Heart right ventricle (tissue), 16 donors: ENCODE measurements around the gene ZNF561. TPM values are rescaled to one million over a fixed set of nuclear protein-coding genes. Genes with fewer than 3 reads are reported as not detected.
A peak's percentile ranks its signal among the peaks of the same experiment; 100 is the strongest.

Source experiments
- ATAC-seq, 8 donors: fragments of 200-7000 bp; cut with Tn5 transposase; one replicate each; pipeline ENCODE4 v1.9.1; 2020; ENCODE audit warnings: mild to moderate bottlenecking in 8 of 8, moderate library complexity in 8 of 8, moderate number of reproducible peaks in 1 of 8
- DNase-seq, 2 donors: peaks; one replicate each; pipeline ENCODE4 v3.0.0-alpha.2; 2020
- H3K27ac ChIP-seq, 10 donors: fragments of 200-600 bp; sonication (generic) in 2 of 10; one replicate each; pipeline versions ENCODE4 v1.5.0 to v1.8.0; 2020 to 2022; ENCODE audit warnings: mild to moderate bottlenecking in 3 of 10
- H3K27me3 ChIP-seq, 7 donors: fragments of 200-600 bp; one replicate each; pipeline ENCODE4 v1.8.0; 2021 to 2022; ENCODE audit warnings: mild to moderate bottlenecking in 2 of 7
- H3K36me3 ChIP-seq, 9 donors: fragments of 200-600 bp; sonication (generic) in 1 of 9; one replicate each; pipeline versions ENCODE4 v1.5.0 to v1.8.0; 2020 to 2022; ENCODE audit warnings: mild to moderate bottlenecking in 2 of 9
- H3K4me1 ChIP-seq, 9 donors: fragments of 200-600 bp; sonication (generic) in 1 of 9; one replicate each; pipeline versions ENCODE4 v1.5.0 to v1.8.0; 2020 to 2022; ENCODE audit warnings: mild to moderate bottlenecking in 4 of 9
- H3K4me3 ChIP-seq, 10 donors: fragments of 200-600 bp; sonication (generic) in 2 of 10; one replicate each; pipeline versions ENCODE4 v1.5.0 to v1.8.0; 2020 to 2022; ENCODE audit warnings: mild to moderate bottlenecking in 7 of 10, moderate library complexity in 2 of 10
- H3K9me3 ChIP-seq, 11 donors: fragments of 200-600 bp in 10 of 11; sonication (generic) in 2 of 11; one replicate each; pipeline versions ENCODE4 v1.5.0 to v1.8.0; 2013 to 2022; ENCODE audit warnings: mild to moderate bottlenecking in 2 of 11, control low read depth in 1 of 11, moderate library complexity in 1 of 11
- WGBS, 2 donors: extraction: QIAGEN DNeasy Blood & Tissue Kit; methylation state at CpG; one replicate each; pipeline ENCODE4 v1.1.7; 2013; ENCODE audit warnings: inconsistent platforms in 1 of 2; 5-methylcytosine and 5-hydroxymethylcytosine counted together
- intact Hi-C, 10 donors: fragments of 100-400 bp; cut with DNase I; formaldehyde crosslinking; loops; one replicate each; pipeline versions ENCODE4 v1.11.1 to v1.14.2; 2022
- polyA plus RNA-seq, 2 donors: library from polyadenylated mRNA; stranded (reverse); fragments of 200-250 nt; gene quantifications; one replicate each; pipeline ENCODE4 v1.2.3, GENCODE V29; 2013
- total RNA-seq, 10 donors: library from RNA; stranded (reverse); fragmentation: NEBNext Ultra II Directional in 3 of 10; extraction: Animal tissue kit (Norgen Biotek cat#: 25700) in 3 of 10; gene quantifications; one replicate each; pipeline versions ENCODE4 v1.2.1 to v1.2.4, GENCODE V29; 2021 to 2023
- TF ChIP-seq, protein P1 (sequence below), 9 donors: fragments of 200-600 bp; sonication (generic) in 2 of 9; IDR thresholded peaks; one replicate each; pipeline versions ENCODE4 v1.5.0 to v1.8.0; 2021 to 2022; ENCODE audit warnings: antibody characterized with exemption in 9 of 9, mild to moderate bottlenecking in 5 of 9, moderate library complexity in 1 of 9
- donor health status: Arrhythmogenic right ventricular cardiomyopathy.
- donor health status: ischemic (EF 13 %, LVEDD 7.1; RV severe dilation, severe dysfunction).
- donor health status: healthy with polysubstance abuse.
- donor health status: DM: no; HTN: yes; CAD: no.
- donor health status: DM: no; HTN: no; CAD: no.
- donor health status: ischemic (EF 25% LVEDD 6.9; RV normal size, moderate dysfunction).
- donor health status: ischemic (EF 25% LVEDD 5.7; RV mildly dilated, moderate dysfunction).
- donor health status: healthy.
- donor health status: DM: yes; HTN: yes; CAD: no.
- donor health status: Ischemic cardiomyopathy.
- donor health status: ischemic (EF 35%, LVEDD 5.7; RV mildly dilated, moderate dysfunction).
- donor health status: nonischemic (EF 11% LVEDD 7.7; RV severe dilation, severe dysfunction).
- donor health status: DM: yes; HTN: yes; CAD: no.
- donor health status: PGD.
- donor health status: ischemic (EF 29% LVEDD 5.4; RV normal size, mild dysfunction).
- donor health status: nonischemic (EF 23%, LVEDD 6.1; RV moderate dilation, normal function).

Gene ZNF561
- total and polyA plus RNA-seq, 12 donors = 8.2 to 26.6 (median 23.1) TPM

DNA sequence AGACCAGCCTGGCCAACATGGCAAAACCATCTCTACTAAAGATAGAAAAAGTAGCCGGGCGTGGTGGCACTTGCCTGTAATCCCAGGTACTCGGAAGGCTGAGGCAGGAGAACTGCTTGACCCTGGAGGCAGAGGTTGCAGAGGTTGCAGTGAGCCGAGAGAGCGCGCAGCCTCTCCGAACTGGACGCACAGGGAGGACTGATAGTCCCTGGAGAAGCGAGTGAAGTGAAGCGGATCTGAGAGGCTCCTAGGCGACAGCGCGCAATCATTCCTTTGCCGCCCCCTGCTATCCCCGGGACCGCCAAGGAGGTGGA is 233 bp downstream of the ZNF561 start:
- 0 to 1% methylated on average over 16 of the region's 16 CpGs for WGBS, 2 donors
- peaks cover 3 to 35% (median 23%) of the 10 kb centered on the region in 9 donors for H3K4me1 ChIP-seq
- H3K36me3 ChIP-seq = peaks cover 0 to 39% (median 35%) of the 10 kb centered on the region in 9 donors
- no peak for DNase-seq
- TF ChIP-seq, protein P1, sequence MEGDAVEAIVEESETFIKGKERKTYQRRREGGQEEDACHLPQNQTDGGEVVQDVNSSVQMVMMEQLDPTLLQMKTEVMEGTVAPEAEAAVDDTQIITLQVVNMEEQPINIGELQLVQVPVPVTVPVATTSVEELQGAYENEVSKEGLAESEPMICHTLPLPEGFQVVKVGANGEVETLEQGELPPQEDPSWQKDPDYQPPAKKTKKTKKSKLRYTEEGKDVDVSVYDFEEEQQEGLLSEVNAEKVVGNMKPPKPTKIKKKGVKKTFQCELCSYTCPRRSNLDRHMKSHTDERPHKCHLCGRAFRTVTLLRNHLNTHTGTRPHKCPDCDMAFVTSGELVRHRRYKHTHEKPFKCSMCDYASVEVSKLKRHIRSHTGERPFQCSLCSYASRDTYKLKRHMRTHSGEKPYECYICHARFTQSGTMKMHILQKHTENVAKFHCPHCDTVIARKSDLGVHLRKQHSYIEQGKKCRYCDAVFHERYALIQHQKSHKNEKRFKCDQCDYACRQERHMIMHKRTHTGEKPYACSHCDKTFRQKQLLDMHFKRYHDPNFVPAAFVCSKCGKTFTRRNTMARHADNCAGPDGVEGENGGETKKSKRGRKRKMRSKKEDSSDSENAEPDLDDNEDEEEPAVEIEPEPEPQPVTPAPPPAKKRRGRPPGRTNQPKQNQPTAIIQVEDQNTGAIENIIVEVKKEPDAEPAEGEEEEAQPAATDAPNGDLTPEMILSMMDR (IDR thresholded peaks at IDR 0.05) = no peak
- peak overlapping the region; percentile 79 to 98 (median 94) for H3K27ac ChIP-seq
- peak in 2 of 8 donors; percentile 65 to 78 for ATAC-seq
- H3K4me3 ChIP-seq = peak overlapping the region; percentile 41 to 97 (median 84)
- no peaks in the 10 kb centered on the region for H3K27me3 ChIP-seq
- intact Hi-C loops = loop anchor here in 6 of 10 donors (2.0 to 10.0 kb wide), 9 partner anchors 33 to 186 kb away; partner anchors contain the start of genes ZNF562 (in 3 of the 6), ZNF121 (in 2 of the 6), ZNF266 (in 1 of the 6) and ZNF846 (in 1 of the 6)
- H3K9me3 ChIP-seq = no peaks in the 10 kb centered on the region

DNA sequence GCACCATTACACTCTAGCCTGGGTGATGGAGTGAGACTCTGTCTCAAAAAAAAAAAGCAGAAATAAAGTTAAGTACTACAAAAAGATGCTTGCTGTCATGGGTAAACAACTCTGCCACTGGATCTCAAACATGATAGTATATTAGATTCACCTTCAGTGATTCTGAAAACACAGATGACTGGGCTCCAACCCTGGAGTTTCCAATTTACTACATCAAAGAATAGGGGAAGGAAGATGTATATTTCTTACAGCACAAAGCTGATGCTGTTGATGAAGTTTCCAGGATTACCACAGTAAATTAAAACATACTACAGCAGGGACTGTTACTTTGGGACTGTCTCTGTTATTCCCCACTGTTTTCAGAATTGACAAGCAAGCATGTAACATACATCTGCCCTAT is 5.2 kb downstream of the ZNF561 start:
- no peaks in the 10 kb centered on the region for H3K27me3 ChIP-seq
- no peak overlapping the region for H3K27ac ChIP-seq
- no peak overlapping the region for H3K4me3 ChIP-seq
- intact Hi-C loops = no loop called here
- DNase-seq (no peak), ATAC-seq (no peak)
- H3K36me3 ChIP-seq = peaks cover 9 to 88% (median 81%) of the 10 kb centered on the region in 9 donors
- peaks cover 3 to 18% (median 11%) of the 10 kb centered on the region in 9 donors for H3K4me1 ChIP-seq
- TF ChIP-seq, protein P1 (IDR thresholded peaks at IDR 0.05) = no peak
- H3K9me3 ChIP-seq = peaks cover 0 to 43% (median 17%) of the 10 kb centered on the region in 11 donors

DNA sequence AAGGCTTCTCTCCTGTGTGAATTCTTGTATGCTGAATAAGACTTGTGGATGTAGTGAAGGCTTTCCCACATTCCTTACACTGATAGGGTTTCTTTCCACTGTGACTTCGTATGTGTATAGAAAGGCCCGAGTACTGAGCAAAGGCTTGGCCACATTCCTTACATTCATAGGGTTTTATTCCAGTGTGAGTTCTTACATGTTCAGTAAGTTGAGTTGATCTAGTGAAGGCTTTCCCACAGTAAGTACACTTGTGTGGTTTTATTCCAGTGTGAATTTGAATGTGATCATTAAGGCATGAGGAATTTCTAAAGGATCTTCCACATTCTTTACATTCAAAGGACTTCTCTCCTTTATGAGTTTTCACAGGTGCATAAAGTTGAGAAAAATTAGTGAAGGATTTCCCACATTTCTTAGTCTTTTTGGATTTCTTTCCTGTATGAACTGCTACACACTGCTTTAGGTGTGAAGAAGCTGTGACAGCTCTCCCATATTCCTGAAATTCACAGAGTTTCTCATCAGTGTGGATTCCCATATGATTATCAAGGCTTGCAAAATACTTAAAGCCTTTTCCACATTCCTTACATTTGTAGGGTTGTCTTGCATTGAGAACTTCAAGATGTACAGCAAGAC is 10.4 kb downstream of the ZNF561 start:
- Histone ChIP-seq H3K36me3 (peaks cover 4 to 90% (median 73%) of the 10 kb centered on the region in 9 donors), H3K4me3 (no peak overlapping the region), H3K27me3 (no peaks in the 10 kb centered on the region), H3K9me3 (peaks cover 0 to 96% (median 51%) of the 10 kb centered on the region in 11 donors), H3K27ac (no peak overlapping the region), H3K4me1 (no peaks in the 10 kb centered on the region)
- 89 to 98% methylated on average over 2 of the region's 2 CpGs for WGBS, 2 donors
- ATAC-seq (no peak), DNase-seq (no peak)
- TF ChIP-seq, protein P1 (IDR thresholded peaks at IDR 0.05) = no peak
- intact Hi-C loops = no loop called here

DNA sequence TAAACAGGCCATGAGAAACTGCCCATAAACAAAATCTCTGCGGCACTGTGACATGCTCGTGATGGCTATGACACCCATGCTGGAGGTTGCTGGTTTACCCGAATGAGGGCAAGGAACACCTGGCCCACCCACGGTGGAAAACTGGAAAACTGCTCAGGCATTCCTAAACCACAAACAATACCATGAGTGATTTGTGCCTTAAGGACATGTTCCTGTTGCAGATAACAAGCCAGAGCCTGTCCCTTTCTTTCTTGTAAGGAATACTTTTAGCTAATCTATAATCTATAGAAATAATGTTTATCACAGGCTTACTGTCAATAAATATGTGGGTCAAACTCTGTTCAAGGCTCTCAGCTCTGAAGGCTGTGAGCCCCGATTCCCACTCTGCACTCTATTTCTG is 12.1 kb downstream of the ZNF561 start:
- Histone ChIP-seq H3K27ac (no peak overlapping the region), H3K9me3 (peaks cover 0 to 98% (median 51%) of the 10 kb centered on the region in 11 donors), H3K4me1 (no peaks in the 10 kb centered on the region), H3K4me3 (no peak overlapping the region), H3K27me3 (no peaks in the 10 kb centered on the region), H3K36me3 (peaks cover 4 to 73% (median 56%) of the 10 kb centered on the region in 9 donors)
- intact Hi-C loops = no loop called here
- no peak for ATAC-seq
- DNase-seq = no peak
- 97% methylated on average over 5 of the region's 5 CpGs for WGBS, 2 donors
- TF ChIP-seq, protein P1 (IDR thresholded peaks at IDR 0.05) = no peak
